IMR-90 (cell line): ENCODE results near the gene PITPNM3. TPM values are rescaled to one million over a fixed set of nuclear protein-coding genes. Genes with fewer than 3 reads are reported as not detected.

ENCODE experiments used
- ATAC-seq: fragments of 200-7000 bp; cut with Tn5 transposase; 2 replicates; pipeline ENCODE4 v1.9.1; 2020; ENCODE audit warnings: low read depth, mild to moderate bottlenecking, moderate library complexity
- BruUV-seq: library from RNA; stranded (reverse); fragments of 400-500 nt; replicated peaks from 2 replicates; lab custom pipeline; 2021; lab: Mats Ljungman, UMichigan
- CTCF ChIA-PET: fragments of 300-600 bp; formaldehyde crosslinking; extraction: SDS; loops from one replicate; lab custom pipeline; 2021; ENCODE audit warnings: antibody characterized with exemption; lab: Yijun Ruan, JAX
- POLR2A ChIA-PET: fragments of 300-600 bp; sonication (Branson Sonifier 250); formaldehyde crosslinking; loops from one replicate; lab custom pipeline; 2022; ENCODE audit warnings: antibody characterized with exemption; ENCODE audit not compliant: unreplicated experiment; lab: Charles Lee
- DNase-seq: peaks from one replicate; pipeline ENCODE4 v3.0.0; 2013
- H2AFZ ChIP-seq: replicated peaks from 2 replicates; pipeline ENCODE3; 2013; ENCODE audit warnings: low read length, mild to moderate bottlenecking; ENCODE audit not compliant: poor library complexity
- H2AK5ac ChIP-seq: 2 replicates; pipeline ENCODE4 v1.6.1; 2013; ENCODE audit warnings: low read depth, low read length, inconsistent platforms
- H2AK9ac ChIP-seq: replicated peaks from 2 replicates; pipeline ENCODE3; 2013; ENCODE audit warnings: mild to moderate bottlenecking, low read depth, low read length, moderate library complexity; ENCODE audit not compliant: poor library complexity
- H2BK120ac ChIP-seq: 2 replicates; pipeline ENCODE4 v1.6.1; 2013; ENCODE audit warnings: low read depth, low read length, inconsistent platforms
- H2BK15ac ChIP-seq: 3 replicates; pipeline ENCODE4 v1.6.1; 2013; ENCODE audit warnings: low read depth, low read length, inconsistent platforms
- H2BK20ac ChIP-seq: 2 replicates; pipeline ENCODE4 v1.6.1; 2013; ENCODE audit warnings: low read depth, mild to moderate bottlenecking, inconsistent platforms, low read length, moderate library complexity
- H2BK5ac ChIP-seq: 2 replicates; pipeline ENCODE4 v1.6.1; 2013; ENCODE audit warnings: mild to moderate bottlenecking, low read depth, low read length, inconsistent platforms; ENCODE audit not compliant: poor library complexity, severe bottlenecking
- H3K14ac ChIP-seq: replicated peaks from 2 replicates; pipeline ENCODE4 v1.6.1; 2013; ENCODE audit warnings: low read depth, low read length, inconsistent platforms
- H3K18ac ChIP-seq: 2 replicates; pipeline ENCODE4 v1.6.1; 2013; ENCODE audit warnings: low read depth, low read length, control low read depth
- H3K23ac ChIP-seq: 2 replicates; pipeline ENCODE4 v1.6.1; 2013; ENCODE audit warnings: low read depth, low read length, inconsistent platforms
- H3K27ac ChIP-seq: 2 replicates; pipeline ENCODE4 v1.5.1; 2013; ENCODE audit warnings: mild to moderate bottlenecking, control low read depth, low read length; ENCODE audit not compliant: insufficient read depth
- H3K27me3 ChIP-seq: 2 replicates; pipeline ENCODE4 v1.6.1; 2013; ENCODE audit warnings: low read length; ENCODE audit not compliant: control insufficient read depth, insufficient read depth
- H3K36me3 ChIP-seq: 2 replicates; pipeline ENCODE4 v1.6.1; 2013; ENCODE audit warnings: low read length, mixed read lengths; ENCODE audit not compliant: control insufficient read depth, insufficient read depth
- H3K4ac ChIP-seq: 2 replicates; pipeline ENCODE4 v1.6.1; 2013; ENCODE audit warnings: low read depth, low read length, inconsistent platforms
- H3K4me1 ChIP-seq: 2 replicates; pipeline ENCODE4 v1.6.1; 2013; ENCODE audit warnings: low read length, mixed read lengths; ENCODE audit not compliant: control insufficient read depth, insufficient read depth
- H3K4me2 ChIP-seq: 2 replicates; pipeline ENCODE4 v1.6.1; 2013; ENCODE audit warnings: low read depth, mild to moderate bottlenecking, control low read depth, low read length, moderate library complexity
- H3K4me3 ChIP-seq: 2 replicates; pipeline ENCODE4 v1.5.1; 2013; ENCODE audit warnings: low read depth, mild to moderate bottlenecking, control low read depth, low read length, moderate library complexity; ENCODE audit not compliant: insufficient read depth
- H3K56ac ChIP-seq: 2 replicates; pipeline ENCODE4 v1.6.1; 2013; ENCODE audit warnings: low read length, inconsistent platforms; ENCODE audit not compliant: insufficient read depth; ENCODE audit errors: extremely low read depth
- H3K79me1 ChIP-seq, 2 experiments: 2 replicates each; pipeline ENCODE4 v1.6.1; 2013; ENCODE audit warnings: low read length in 2 of 2, inconsistent platforms in 1 of 2, low read depth in 1 of 2
- H3K9ac ChIP-seq: 2 replicates; pipeline ENCODE4 v1.6.1; 2013; ENCODE audit warnings: low read depth, low read length, control low read depth
- H3K9me1 ChIP-seq: 2 replicates; pipeline ENCODE4 v1.6.1; 2013; ENCODE audit warnings: low read length, inconsistent platforms; ENCODE audit not compliant: insufficient read depth
- H3K9me3 ChIP-seq: 2 replicates; pipeline ENCODE4 v1.6.1; 2013; ENCODE audit warnings: low read length; ENCODE audit not compliant: control insufficient read depth, insufficient read depth
- H4K20me1 ChIP-seq: 2 replicates; pipeline ENCODE4 v1.6.1; 2013; ENCODE audit warnings: low read length, inconsistent platforms; ENCODE audit not compliant: insufficient read depth
- H4K5ac ChIP-seq: 2 replicates; pipeline ENCODE4 v1.6.1; 2013; ENCODE audit warnings: mild to moderate bottlenecking, low read depth, low read length, control low read depth
- H4K8ac ChIP-seq, 2 experiments: 2 replicates each; pipeline ENCODE4 v1.6.1; 2013; ENCODE audit warnings: low read depth in 2 of 2, low read length in 2 of 2, control low read depth in 1 of 2, inconsistent platforms in 1 of 2
- H4K91ac ChIP-seq: 2 replicates; pipeline ENCODE4 v1.6.1; 2013; ENCODE audit warnings: low read depth, low read length, inconsistent platforms; ENCODE audit not compliant: insufficient read depth
- BHLHE40 ChIP-seq: fragments of 150-350 bp; IDR thresholded peaks from 2 replicates; pipeline ENCODE4 v1.6.1; 2016; ENCODE audit warnings: mild to moderate bottlenecking, low read depth, low read length
- CEBPB ChIP-seq: IDR thresholded peaks from 2 replicates; pipeline ENCODE4 v1.6.1; 2012; ENCODE audit warnings: low read depth, low read length, improper control_type of control experiment
- CHD1 ChIP-seq: IDR thresholded peaks from 2 replicates; pipeline ENCODE4 v1.6.1; 2012; ENCODE audit warnings: low read depth, low read length, improper control_type of control experiment
- MAFK ChIP-seq: IDR thresholded peaks from 2 replicates; pipeline ENCODE4 v1.6.1; 2012; ENCODE audit warnings: low read depth, low read length, improper control_type of control experiment
- MAZ ChIP-seq: IDR thresholded peaks from 2 replicates; pipeline ENCODE4 v1.6.1; 2012; ENCODE audit warnings: low read depth, mild to moderate bottlenecking, low read length, improper control_type of control experiment, moderate library complexity, borderline replicate concordance
- MXI1 ChIP-seq: IDR thresholded peaks from 2 replicates; pipeline ENCODE4 v1.6.1; 2012; ENCODE audit warnings: low read depth, mild to moderate bottlenecking, low read length, moderate library complexity, borderline replicate concordance
- RAD21 ChIP-seq: IDR thresholded peaks from 2 replicates; pipeline ENCODE4 v1.6.1; 2012; ENCODE audit warnings: low read length, improper control_type of control experiment
- RFX5 ChIP-seq: IDR thresholded peaks from 2 replicates; pipeline ENCODE4 v1.8.0; 2012; ENCODE audit warnings: low read depth, mild to moderate bottlenecking, low read length, moderate library complexity
- SMC3 ChIP-seq: fragments of 150-350 bp; IDR thresholded peaks from 2 replicates; pipeline ENCODE4 v1.6.1; 2016; ENCODE audit warnings: low read depth, mild to moderate bottlenecking, antibody characterized with exemption, low read length, moderate library complexity
- WGBS, 2 experiments: methylation state at CpG; one replicate each; pipeline versions ENCODE4 v1.1.5 to v1.1.7; 2013; ENCODE audit warnings: missing lambda C conversion rate in 2 of 2; ENCODE audit not compliant: insufficient read length in 1 of 2; ENCODE audit errors: extremely low coverage in 2 of 2; 5-methylcytosine and 5-hydroxymethylcytosine counted together
- dilution Hi-C: fragments of 300-500 bp; cut with HindIII; formaldehyde crosslinking; loops from one replicate; pipeline ENCODE4 v1.14.3; 2018; ENCODE audit warnings: low sequenced_read_pairs; ENCODE audit not compliant: unreplicated experiment
- in situ Hi-C: fragments of 300-500 bp; cut with MboI; formaldehyde crosslinking; loops from 3 replicates; pipeline ENCODE4 v1.14.3; 2019; ENCODE audit warnings: low sequenced_read_pairs, inconsistent platforms, mixed read lengths
- intact Hi-C: fragments of 100-400 bp; cut with micrococcal nuclease; formaldehyde crosslinking; loops from 2 replicates; pipeline ENCODE4 v1.10.0; 2022
- polyA plus RNA-seq, 3 experiments: library from polyadenylated mRNA; depleted of rRNA; stranded (reverse); fragments of >200 nt; gene quantifications; 2 replicates each; pipeline ENCODE4 v1.2.3, GENCODE V29; 2012; ENCODE audit warnings: low replicate concordance in 1 of 3
- total RNA-seq: library from RNA; depleted of rRNA; stranded (reverse); fragments of >200 nt; gene quantifications from 2 replicates; pipeline ENCODE4 v1.2.3, GENCODE V29; 2012
- TF ChIP-seq, protein P1 (sequence below): conservative IDR thresholded peaks from 2 replicates; pipeline ENCODE4 v1.5.1; 2012; ENCODE audit warnings: mild to moderate bottlenecking, low read depth, low read length, improper control_type of control experiment
- TF ChIP-seq, protein P2 (sequence below): fragments of 150-350 bp; IDR thresholded peaks from 2 replicates; pipeline ENCODE4 v1.6.1; 2016; ENCODE audit warnings: low read depth, mild to moderate bottlenecking, low read length, moderate library complexity, borderline replicate concordance

PITPNM3 gene
- total and polyA plus RNA-seq, 2 of the 4 experiments (the other 2 are of a cell fraction), result 0.54 to 1.7 TPM

DNA sequence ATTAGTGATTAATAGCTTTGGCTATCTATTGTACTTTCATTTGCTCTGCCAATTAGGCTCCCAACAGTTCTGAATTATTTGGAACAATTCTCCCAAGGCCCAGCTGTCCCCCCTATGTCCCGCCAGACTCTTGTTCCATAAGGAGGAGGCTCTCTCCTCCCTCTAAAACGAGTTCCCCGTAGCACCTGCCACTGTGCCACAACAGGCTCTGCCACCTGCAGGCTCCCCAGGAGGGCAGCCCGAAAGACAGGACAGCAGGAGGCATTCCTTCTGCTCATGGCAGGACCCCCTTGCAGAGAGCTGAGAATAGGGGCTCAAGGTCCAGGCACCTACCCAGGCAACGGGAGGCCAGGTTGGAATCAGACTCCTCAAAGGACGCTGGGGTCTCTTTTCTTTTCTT is 9.0 kb downstream of the PITPNM3 start:
- H3K27me3 ChIP-seq, result peaks cover 17% of the 10 kb centered on the region
- H3K4me1 ChIP-seq, result no peaks in the 10 kb centered on the region
- no peak overlapping the region for H4K91ac ChIP-seq
- H2AFZ ChIP-seq, result no peak overlapping the region
- H3K56ac ChIP-seq, result no peak overlapping the region
- 66% methylated on average over 2 of the region's 6 CpGs; no CpG with 5 or more reads in 1 of the 2 experiments for WGBS, 2 experiments
- H3K27ac ChIP-seq, result no peak overlapping the region
- no peak overlapping the region for H4K5ac ChIP-seq
- ATAC-seq (no peak), DNase-seq (no peak)
- H2BK5ac ChIP-seq, result no peak overlapping the region
- no peaks in the 10 kb centered on the region for H4K20me1 ChIP-seq
- ChIA-PET CTCF (no interaction called here), POLR2A (interaction anchor here (0.6 kb wide), 1 partner anchor 20 kb away, joined by 4 read pairs; no protein-coding TSS in a partner anchor)
- TF ChIP-seq MXI1, result no peak
- TF ChIP-seq MAFK, result no peak
- no peak for TF ChIP-seq RFX5
- TF ChIP-seq SMC3, result no peak
- no peak for TF ChIP-seq CEBPB
- TF ChIP-seq, protein P1, sequence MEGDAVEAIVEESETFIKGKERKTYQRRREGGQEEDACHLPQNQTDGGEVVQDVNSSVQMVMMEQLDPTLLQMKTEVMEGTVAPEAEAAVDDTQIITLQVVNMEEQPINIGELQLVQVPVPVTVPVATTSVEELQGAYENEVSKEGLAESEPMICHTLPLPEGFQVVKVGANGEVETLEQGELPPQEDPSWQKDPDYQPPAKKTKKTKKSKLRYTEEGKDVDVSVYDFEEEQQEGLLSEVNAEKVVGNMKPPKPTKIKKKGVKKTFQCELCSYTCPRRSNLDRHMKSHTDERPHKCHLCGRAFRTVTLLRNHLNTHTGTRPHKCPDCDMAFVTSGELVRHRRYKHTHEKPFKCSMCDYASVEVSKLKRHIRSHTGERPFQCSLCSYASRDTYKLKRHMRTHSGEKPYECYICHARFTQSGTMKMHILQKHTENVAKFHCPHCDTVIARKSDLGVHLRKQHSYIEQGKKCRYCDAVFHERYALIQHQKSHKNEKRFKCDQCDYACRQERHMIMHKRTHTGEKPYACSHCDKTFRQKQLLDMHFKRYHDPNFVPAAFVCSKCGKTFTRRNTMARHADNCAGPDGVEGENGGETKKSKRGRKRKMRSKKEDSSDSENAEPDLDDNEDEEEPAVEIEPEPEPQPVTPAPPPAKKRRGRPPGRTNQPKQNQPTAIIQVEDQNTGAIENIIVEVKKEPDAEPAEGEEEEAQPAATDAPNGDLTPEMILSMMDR, result no peak
- TF ChIP-seq RAD21, result no peak
- TF ChIP-seq MAZ, result no peak
- TF ChIP-seq, protein P2, sequence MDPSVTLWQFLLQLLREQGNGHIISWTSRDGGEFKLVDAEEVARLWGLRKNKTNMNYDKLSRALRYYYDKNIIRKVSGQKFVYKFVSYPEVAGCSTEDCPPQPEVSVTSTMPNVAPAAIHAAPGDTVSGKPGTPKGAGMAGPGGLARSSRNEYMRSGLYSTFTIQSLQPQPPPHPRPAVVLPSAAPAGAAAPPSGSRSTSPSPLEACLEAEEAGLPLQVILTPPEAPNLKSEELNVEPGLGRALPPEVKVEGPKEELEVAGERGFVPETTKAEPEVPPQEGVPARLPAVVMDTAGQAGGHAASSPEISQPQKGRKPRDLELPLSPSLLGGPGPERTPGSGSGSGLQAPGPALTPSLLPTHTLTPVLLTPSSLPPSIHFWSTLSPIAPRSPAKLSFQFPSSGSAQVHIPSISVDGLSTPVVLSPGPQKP, result no peak
- TF ChIP-seq CHD1, result no peak
- TF ChIP-seq BHLHE40, result no peak
- in situ Hi-C loops (no loop called here), dilution Hi-C loops (no loop called here), intact Hi-C loops (no loop called here)
- H2AK5ac ChIP-seq, result no peak overlapping the region
- no peak overlapping the region for H3K14ac ChIP-seq
- H3K4me3 ChIP-seq, result no peak overlapping the region
- no peak overlapping the region for H4K8ac ChIP-seq
- H3K9me3 ChIP-seq, result no peaks in the 10 kb centered on the region
- no peak overlapping the region for H3K4ac ChIP-seq
- BruUV-seq, result no TSS peak
- no peak overlapping the region for H2BK120ac ChIP-seq
- H3K36me3 ChIP-seq, result no peaks in the 10 kb centered on the region
- H3K9me1 ChIP-seq, result no peaks in the 10 kb centered on the region
- no peak overlapping the region for H2AK9ac ChIP-seq
- H2BK15ac ChIP-seq, result no peak overlapping the region
- H2BK20ac ChIP-seq, result no peak overlapping the region
- no peaks in the 10 kb centered on the region for H3K79me1 ChIP-seq
- no peak overlapping the region for H3K9ac ChIP-seq
- H3K23ac ChIP-seq, result no peak overlapping the region
- H3K18ac ChIP-seq, result no peak overlapping the region
- H3K4me2 ChIP-seq, result no peak overlapping the region
